Stimulated activated CD8-positive, alpha-beta memory T cell treated with anti-CD3 and anti-CD28 coated beads, Interleukin-7, amount 100 ng/mL, for 1 hour (primary cell): ENCODE results near the gene LYRM2.

Experiments used
- DNase-seq, 2 donors: peaks; one replicate each; pipeline ENCODE4 v3.0.0-alpha.2; 2020; ENCODE audit warnings: low read depth in 2 of 2

Gene LYRM2

DNA sequence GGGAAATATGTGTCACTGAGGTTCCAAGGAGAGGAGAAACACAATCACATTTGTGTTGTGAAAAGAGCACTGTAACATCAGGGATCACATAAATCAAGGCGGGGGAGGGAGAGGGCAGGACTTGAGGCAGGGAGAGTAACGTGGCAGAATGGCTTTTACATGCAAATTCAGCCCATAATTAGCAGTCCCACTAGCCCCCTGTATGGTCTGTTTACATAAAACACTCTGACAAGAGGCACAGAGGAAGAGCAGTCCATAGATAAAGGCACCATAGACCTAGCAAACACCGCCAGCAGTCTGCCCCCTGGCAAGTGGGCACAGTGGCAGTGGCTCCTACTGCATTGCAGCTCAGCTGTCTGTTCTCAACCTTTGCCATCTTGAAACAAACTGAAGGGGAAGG, 82.7 kb downstream of the LYRM2 start:
- no peak for DNase-seq

DNA sequence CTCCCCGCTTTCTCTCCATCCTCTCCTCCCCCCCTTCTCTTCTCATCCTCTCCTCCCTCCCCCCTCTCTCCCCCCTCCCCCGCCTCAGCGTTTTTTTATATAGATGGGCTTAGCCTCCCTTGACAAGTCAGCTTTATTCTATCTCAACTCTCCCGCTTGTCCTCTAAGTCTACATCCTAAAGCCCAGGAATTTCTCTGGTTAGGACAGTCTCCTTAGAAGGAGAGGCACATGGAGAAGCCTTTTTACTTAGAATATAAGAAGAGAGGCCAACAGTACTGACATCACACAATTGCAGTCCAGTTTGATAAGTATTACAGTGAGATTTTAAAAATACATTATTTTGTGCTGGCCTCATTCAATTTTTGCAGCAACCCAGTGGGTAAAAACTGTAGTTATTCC, 83.5 kb downstream of the LYRM2 start:
- DNase-seq = no peak

DNA sequence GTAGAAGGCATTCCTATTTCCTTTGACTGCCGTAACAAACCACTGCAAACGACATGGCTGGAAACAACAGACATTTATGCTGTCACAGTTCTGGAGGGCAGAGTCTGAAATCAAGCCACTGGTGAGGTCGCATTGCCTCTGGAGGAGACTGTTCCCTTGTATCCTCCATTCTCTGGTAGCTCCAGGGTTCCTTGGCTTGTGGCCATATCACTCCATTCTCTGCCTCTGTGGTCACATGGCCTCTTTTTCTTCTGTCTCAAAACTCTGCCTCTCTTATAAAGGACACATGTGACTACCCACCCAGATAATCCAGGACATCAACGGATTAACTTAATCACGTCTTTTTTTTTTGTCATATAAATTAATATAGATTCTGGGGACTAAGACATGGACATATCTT, 84.4 kb downstream of the LYRM2 start:
- DNase-seq = no peak

DNA sequence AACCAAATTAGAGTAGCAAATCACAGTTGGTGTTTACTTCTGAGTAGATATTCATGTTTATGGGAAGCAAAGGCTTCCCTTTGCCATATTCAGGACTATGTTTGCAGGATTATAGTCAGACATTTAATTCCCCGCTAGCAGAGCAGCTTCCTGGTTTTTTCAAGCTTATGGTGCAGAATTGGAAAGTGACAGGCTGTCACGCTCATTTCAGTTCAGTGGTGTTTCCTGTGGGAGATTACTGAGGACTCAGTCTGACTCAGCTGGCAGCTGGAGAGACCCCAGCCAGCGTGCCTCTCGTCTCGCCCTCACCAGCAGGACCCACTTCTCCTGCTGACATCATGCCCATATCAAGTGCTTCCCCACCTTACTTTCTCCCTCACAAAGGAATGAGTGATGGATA, 85.1 kb downstream of the LYRM2 start:
- DNase-seq = no peak

DNA sequence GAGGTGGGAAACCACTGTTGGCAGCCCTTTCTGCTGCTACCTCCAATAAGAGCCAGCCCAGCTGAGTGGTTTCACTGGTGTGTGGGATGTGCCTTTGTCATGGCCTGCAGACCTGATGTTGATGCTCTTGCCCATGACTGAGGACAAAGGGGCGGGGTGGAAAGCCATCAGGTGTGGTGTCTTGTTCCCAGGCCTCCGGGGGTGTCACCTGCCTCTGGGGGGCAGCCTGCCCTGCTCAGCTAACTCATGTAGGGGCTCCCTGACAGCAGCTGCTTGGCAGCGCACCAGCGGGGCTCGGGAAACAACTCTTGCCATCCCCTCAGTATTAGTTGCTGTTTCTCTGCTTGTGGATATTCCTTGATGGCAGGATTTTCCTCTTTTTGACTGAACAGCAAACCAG, 91.3 kb downstream of the LYRM2 start:
- no peak for DNase-seq

DNA sequence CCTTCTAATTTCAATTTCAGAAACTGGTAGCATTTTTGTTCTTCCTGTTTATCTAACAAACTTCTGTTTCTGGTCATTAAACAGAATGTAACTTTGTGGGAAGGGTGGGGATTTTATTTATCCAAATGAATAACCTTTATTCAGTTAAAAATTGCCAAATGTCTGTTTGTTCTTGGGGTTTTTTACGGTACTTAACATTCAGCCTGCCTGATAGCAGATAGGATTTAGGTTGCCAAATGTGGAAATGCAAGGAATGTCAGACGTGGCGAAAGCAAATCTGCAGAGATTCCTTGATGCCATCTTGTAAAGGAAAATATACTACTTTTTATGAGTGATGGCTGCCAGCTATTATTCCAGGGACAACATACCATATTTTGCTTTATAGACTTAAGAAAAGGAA, 95.7 kb downstream of the LYRM2 start:
- no peak for DNase-seq

DNA sequence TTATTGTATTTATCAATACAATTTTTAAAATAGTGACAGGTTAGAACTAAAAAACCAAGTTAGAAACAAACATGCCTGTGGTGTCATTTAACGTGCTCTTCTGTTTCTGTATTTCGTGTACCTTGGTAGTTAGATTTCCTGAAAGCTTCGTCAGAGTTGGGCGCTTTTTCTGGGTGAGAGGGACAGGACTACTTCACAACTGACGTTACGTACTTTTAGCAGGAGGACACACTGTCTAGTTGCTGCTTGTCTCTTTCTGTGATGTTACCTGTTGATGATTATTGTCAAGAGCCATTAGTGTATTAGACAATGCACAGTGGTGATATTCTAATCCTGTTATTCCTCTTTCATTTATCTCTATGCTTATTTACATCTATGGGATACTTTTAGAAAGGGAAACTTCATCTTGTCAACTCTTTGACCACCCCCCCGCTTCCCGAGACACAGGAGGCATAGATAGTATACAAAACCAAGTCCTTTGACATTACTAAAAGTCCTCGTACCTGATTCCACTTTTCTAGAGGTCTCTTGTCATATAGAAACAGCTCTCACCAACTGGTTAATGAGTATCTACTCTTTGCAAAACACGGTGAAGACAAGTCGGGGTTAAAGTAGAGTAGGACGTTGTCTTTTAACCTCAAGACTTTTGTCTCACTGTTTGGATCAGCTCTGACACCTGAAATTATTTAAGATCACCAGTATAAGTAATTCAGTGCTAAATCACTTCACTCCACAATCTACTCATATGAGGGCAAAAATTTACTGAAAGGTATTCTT, 96.3 kb downstream of the LYRM2 start:
- DNase-seq = no peak

DNA sequence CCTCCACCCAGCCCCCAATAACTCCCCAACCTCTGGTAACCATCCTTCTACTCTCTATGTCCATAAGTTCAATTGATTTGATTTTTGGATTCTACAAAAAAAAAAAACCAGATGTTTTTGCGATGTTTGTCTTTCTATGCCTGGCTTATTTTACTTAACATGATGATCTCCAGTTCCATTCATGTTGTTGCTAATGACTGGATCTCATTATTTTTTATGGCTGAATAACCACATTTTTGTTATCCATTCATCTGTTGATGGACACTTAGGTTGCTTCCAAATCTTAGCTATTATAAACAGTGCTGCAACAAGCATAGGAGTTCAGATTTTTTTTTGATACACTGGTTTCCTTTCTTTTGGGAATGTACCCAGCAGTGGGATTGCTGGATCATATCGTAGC, 98.8 kb downstream of the LYRM2 start:
- no peak for DNase-seq

DNA sequence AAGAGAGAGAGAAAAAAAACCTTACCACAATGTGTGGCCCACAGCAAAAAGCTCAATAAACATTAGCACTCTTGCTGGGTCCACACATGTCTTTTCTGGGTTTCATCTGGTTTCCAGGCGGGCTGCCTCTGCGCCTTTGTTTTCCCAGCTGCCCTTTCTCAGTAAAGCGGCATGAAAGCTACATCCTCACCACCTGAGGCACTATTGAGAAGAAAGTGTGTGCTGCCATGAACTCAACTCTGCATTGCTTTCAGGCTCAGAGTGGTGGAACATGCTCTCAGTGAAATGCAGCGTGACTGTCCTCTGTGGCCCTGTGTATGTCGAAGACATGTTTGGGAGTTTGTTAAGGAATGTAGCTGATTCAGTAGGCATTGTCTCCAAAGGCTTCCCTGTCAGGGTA, 102.3 kb downstream of the LYRM2 start:
- no peak for DNase-seq

DNA sequence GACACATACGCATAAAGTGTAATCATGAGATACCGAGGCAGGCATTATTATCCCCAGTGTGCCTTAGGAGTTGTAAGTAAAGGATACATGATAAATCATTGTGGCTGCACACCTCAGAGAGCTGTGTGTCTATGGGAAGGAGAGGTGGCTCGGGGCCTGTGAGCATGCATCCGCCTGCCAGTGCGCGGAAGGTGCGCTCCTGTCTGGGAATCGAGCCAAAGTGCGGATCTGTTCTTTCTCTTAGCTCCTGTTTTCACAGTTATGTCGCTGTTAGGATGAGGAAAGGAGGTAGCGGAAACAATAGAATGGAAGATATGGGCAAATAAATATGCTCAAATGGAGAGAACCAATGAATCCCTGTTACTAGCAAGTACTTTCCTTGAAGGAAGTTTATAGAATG, 107.6 kb downstream of the LYRM2 start:
- no peak for DNase-seq

DNA sequence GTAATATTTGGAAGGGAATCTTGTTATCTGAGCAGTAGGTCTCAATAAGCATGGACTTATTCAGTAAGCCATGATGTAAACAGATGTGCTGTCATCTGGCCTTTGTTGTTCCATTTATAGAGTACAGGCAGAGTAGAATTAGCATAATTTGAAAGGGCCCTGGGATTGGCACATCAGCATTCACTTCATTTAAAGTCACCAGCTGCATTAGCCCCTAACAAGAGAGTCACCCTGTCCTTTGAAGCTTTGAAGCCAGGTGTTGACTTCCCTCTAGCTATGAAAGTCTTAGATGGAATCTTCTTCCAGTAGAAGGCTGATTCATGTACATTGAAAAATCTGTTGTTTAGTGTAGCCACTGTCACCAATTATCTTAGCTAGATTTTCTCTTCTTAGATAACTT, 109.7 kb downstream of the LYRM2 start:
- DNase-seq = no peak

DNA sequence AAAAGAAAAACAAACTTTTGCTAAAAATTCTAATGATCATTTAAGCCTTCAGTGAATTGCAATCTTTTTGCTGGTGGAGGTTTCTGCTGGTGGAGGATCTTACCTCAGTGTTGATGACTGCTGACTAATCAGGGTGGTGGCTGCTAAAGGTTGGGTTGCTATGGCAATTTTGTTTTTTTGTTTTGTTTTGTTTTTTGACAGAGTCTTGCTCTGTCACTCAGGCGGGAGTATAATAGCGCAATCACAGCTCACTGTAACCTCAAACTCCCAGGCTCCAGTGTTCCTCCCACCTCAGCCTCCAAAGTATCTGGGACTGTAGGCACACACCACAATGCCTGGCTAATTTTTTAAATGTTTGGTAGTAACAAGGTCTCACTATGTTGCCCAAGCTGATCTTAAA, 110.9 kb downstream of the LYRM2 start:
- no peak for DNase-seq

DNA sequence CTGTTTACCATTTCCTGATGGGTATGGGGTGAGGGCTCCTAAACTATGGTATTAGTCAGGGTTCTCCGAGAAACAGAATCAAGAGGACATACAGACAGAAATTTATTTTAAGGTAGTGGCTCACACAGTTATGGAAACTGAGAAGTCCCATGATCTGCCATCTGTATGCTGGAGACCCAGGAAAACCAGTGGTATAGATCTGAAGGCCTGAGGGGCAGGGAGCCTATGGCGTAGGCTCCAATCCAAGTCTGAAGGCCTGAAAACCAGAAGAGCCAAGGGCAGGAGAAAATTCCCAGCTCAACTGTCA, 112.0 kb downstream of the LYRM2 start:
- no peak for DNase-seq

DNA sequence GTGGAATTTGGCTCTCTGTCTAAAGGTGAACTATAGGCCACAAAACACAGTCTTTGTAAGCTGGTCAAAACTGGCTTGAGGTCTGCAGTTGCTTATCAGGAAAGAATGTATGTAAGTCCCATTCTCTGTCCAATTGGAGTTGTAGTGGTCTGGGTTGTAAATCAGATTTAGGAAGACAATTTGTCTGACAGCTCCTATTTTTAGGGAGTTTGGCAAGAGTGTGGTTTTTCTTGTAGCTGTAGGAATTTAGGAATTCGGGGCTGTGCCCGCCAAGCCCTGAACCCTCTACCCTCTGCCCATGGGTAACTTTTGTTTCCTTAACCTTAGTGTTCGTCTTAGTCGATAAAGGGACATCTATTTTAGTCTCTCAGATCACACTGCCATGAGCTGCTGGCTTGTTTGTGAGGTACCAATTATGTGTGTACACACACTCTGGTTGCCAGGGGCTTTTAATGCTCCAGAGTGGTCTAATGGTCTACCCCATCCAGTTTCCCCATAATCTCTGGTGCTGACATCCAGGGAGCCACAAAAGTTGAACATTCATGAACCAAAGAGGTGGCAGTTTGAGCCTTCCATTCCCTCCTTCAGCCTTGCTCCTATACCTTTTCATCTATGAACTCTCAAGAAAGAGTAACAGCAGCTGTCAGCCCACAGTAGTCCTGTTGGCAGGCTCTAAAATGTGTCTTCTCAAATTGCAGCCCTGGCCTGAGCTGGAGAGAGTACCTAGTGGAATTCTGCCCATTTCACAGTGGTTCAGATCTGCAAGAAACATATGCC, 112.6 kb downstream of the LYRM2 start:
- no peak for DNase-seq

DNA sequence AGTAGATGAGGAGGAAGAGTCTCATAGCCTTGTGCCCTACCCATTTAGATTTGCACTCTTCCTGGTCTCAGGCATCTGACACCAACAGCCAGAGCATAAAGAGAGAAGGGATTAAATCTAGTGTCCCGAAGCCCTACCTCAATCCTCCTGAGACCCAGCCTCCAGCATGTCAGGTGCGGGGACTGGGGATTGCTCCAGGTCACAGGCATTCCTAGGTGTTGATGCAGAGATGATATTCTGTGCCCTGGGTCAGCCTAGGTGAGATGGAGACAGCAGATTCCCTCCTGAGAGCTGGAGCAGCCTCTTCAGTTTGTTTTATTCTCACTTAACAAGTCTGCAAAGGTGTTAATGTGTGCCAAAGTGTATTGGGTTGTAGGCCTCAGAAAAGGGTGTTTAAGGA, 115.8 kb downstream of the LYRM2 start:
- DNase-seq = no peak

DNA sequence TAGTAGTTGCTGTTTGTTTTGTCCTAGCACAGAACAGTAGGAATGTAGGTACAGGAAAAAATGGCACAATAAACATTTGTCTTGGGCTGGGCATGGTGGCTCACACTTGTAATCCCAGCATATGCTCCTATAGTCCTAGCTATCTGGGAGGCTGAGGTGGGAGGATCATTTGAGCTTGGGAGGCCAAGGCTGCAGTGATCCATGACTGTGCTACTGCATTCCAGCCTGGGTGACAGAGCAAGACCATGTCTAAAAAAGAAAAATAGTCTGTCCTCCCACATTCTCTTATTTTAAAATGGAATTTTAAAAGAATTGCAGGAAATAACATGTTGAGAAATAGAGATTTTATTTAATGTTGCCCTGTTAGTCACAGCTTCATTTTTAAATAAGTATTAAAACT, 117.8 kb downstream of the LYRM2 start:
- DNase-seq = no peak

DNA sequence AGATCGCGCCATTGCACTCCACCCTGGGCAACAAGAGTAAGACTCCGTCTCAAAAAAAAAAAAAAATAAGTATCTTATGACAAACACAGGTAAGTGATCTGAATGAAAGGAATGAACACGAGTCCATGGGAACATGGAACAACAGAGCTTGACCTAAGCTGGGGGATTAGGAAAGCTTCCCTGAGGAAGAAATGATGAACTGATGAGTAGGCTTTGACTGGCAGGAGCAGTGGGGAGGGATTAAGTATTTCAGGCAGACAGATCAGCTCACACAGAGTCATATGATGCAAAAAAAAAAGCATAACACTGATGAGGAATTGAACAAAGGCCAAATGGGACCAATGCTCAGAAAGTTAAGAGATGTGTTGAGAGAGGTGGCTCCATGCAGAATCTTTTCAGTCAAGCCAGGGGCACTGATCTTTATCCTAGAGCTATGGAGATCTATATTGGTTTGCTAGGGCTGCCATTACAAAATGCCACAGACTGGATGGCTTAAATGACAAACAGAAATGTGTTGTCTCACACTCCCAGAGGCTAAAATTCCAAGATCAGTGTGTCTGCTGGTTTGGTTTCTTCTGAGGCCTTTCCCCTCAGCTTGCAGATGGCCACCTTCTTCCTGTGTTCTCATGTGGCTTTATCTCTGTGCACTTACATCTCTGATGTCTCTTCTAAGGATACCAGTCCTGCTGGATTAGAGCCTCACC, 120.0 kb downstream of the LYRM2 start:
- no peak for DNase-seq
